Testis (tissue), 2 donors: Measurements from ENCODE around the gene GMEB2.

ENCODE experiments used
- POLR2A ChIP-seq: fragments of 450-650 bp; IDR thresholded peaks from one replicate; pipeline ENCODE4 v1.6.1; 2017; ENCODE audit warnings: antibody characterized with exemption, mild to moderate bottlenecking, moderate library complexity
- TF ChIP-seq, protein P1 (sequence below), 3 experiments: fragments of 450-650 bp in 2 of 3; fragments of 200-600 bp in 1 of 3; sonication (generic) in 1 of 3; IDR thresholded peaks; one replicate each; pipeline ENCODE4 v1.5.1; 2016 to 2019; ENCODE audit warnings: antibody characterized with exemption in 3 of 3, mild to moderate bottlenecking in 2 of 3, moderate library complexity in 1 of 3

DNA sequence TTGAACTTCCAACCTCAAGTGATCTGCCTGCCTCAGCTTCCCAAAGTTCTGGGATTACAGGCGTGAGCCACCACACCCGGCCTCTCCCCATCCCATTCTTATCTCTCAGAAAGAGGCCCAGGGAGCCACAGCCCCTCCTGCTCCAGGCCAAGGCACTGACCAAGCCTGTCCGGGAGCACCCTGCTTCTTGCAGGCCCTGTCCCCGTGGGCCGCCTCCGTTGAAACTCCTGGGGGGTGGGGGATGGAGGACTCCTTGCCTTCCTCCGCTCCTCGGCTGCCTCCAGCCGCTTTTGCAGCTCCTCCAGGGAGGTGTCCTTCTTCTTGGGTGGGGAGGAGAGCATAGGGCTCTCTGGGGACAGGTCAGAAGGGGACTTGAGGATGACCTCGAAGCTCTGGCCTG is 16.6 kb upstream of the GMEB2 start:
- TF ChIP-seq, protein P1, sequence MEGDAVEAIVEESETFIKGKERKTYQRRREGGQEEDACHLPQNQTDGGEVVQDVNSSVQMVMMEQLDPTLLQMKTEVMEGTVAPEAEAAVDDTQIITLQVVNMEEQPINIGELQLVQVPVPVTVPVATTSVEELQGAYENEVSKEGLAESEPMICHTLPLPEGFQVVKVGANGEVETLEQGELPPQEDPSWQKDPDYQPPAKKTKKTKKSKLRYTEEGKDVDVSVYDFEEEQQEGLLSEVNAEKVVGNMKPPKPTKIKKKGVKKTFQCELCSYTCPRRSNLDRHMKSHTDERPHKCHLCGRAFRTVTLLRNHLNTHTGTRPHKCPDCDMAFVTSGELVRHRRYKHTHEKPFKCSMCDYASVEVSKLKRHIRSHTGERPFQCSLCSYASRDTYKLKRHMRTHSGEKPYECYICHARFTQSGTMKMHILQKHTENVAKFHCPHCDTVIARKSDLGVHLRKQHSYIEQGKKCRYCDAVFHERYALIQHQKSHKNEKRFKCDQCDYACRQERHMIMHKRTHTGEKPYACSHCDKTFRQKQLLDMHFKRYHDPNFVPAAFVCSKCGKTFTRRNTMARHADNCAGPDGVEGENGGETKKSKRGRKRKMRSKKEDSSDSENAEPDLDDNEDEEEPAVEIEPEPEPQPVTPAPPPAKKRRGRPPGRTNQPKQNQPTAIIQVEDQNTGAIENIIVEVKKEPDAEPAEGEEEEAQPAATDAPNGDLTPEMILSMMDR (IDR thresholded peaks at IDR 0.05), result no peak
- no peak for TF ChIP-seq POLR2A
